ENCODE results near the gene ICE1.
"Not testable (repeated sequence)": the region's sequence is repeated elsewhere in the genome, so short reads cannot be mapped to it uniquely, and the experiment has no call there.

Gene ICE1

GRCh38 chr5:5409151-5409810 is 13.2 kb upstream of the ICE1 start:
- TF ChIP-seq CTCF (IDR thresholded peaks at IDR 0.05; ENCODE audit: low read depth, low read length, missing control alignments), result no peak
- Histone ChIP-seq H3K36me3 (replicated peaks) (no peaks in the 10 kb centered on the region), H3K4me3 (ENCODE audit: low read depth, low read length) (no peak overlapping the region), H3K27ac (no peak overlapping the region), H3K27me3 (replicated peaks) (no peaks in the 10 kb centered on the region)
- in situ Hi-C loops (cut with HindIII; ENCODE audit: low pct_ligation_motif_present, low sequenced_read_pairs), result no loop called here
- DNase-seq, result no peak

- H3K27ac ChIP-seq; DNase-seq; H3K4me3 ChIP-seq (ENCODE audit: low read depth, low read length); H3K27me3 ChIP-seq (replicated peaks); H3K36me3 ChIP-seq (replicated peaks); in situ Hi-C loops (cut with HindIII; ENCODE audit: low pct_ligation_motif_present, low sequenced_read_pairs): not testable (repeated sequence)
Measured at GRCh38 chr5:5413856-5414255, 8.6 kb upstream of the ICE1 start.

- Histone ChIP-seq H3K27me3 (replicated peaks) (no peaks in the 10 kb centered on the region), H3K4me3 (ENCODE audit: low read depth, low read length) (no peak overlapping the region), H3K36me3 (replicated peaks) (no peaks in the 10 kb centered on the region), H3K27ac (no peak overlapping the region)
- in situ Hi-C loops (cut with HindIII; ENCODE audit: low pct_ligation_motif_present, low sequenced_read_pairs), result no loop called here
- no peak for TF ChIP-seq CTCF (IDR thresholded peaks at IDR 0.05; ENCODE audit: low read depth, low read length, missing control alignments)
- no peak for DNase-seq
Measured at GRCh38 chr5:5414999-5415398, 7.5 kb upstream of the ICE1 start.

- DNase-seq, result no peak
- Histone ChIP-seq H3K27ac (no peak overlapping the region), H3K36me3 (replicated peaks) (no peaks in the 10 kb centered on the region), H3K27me3 (replicated peaks) (no peaks in the 10 kb centered on the region), H3K4me3 (ENCODE audit: low read depth, low read length) (no peak overlapping the region)
- in situ Hi-C loops (cut with HindIII; ENCODE audit: low pct_ligation_motif_present, low sequenced_read_pairs), result no loop called here
- no peak for TF ChIP-seq CTCF (IDR thresholded peaks at IDR 0.05; ENCODE audit: low read depth, low read length, missing control alignments)
Measured at GRCh38 chr5:5416733-5417132, 5.7 kb upstream of the ICE1 start.

GRCh38 chr5:5418006-5418405 is 4.5 kb upstream of the ICE1 start:
- in situ Hi-C loops (cut with HindIII; ENCODE audit: low pct_ligation_motif_present, low sequenced_read_pairs), result no loop called here
- H3K36me3 ChIP-seq (replicated peaks), result peaks cover 3% of the 10 kb centered on the region

GRCh38 chr5:5418764-5419163 is 3.7 kb upstream of the ICE1 start:
- H3K4me3 ChIP-seq (ENCODE audit: low read depth, low read length), result no peak overlapping the region
- H3K27me3 ChIP-seq (replicated peaks), result no peaks in the 10 kb centered on the region
- in situ Hi-C loops (cut with HindIII; ENCODE audit: low pct_ligation_motif_present, low sequenced_read_pairs), result no loop called here
- no peak for TF ChIP-seq CTCF (IDR thresholded peaks at IDR 0.05; ENCODE audit: low read depth, low read length, missing control alignments)
- DNase-seq, result no peak
- peak overlapping the region; percentile 59 for H3K27ac ChIP-seq
- peaks cover 3% of the 10 kb centered on the region for H3K36me3 ChIP-seq (replicated peaks)

More at GRCh38 chr5:5418006-5418405, 4.5 kb upstream of the ICE1 start:
- TF ChIP-seq CTCF (IDR thresholded peaks at IDR 0.05; ENCODE audit: low read depth, low read length, missing control alignments), result no peak
- no peak overlapping the region for H3K4me3 ChIP-seq (ENCODE audit: low read depth, low read length)
- no peak overlapping the region for H3K27ac ChIP-seq
- no peaks in the 10 kb centered on the region for H3K27me3 ChIP-seq (replicated peaks)
- no peak for DNase-seq

All from brain microvascular endothelial cell (primary cell).